Prostate gland (tissue), 2 donors: ENCODE data around the gene DCUN1D5. TPM values are rescaled to one million over a fixed set of nuclear protein-coding genes. Genes with fewer than 3 reads are reported as not detected.

Source experiments
- DNase-seq: peaks from one replicate; pipeline ENCODE4 v3.0.0-alpha.2; 2019; ENCODE audit warnings: low spot score
- H3K27ac ChIP-seq, 2 donors: fragments of 200-600 bp; sonication (generic); 2 replicates each; pipeline ENCODE4 v1.5.1; 2017 to 2019
- H3K27me3 ChIP-seq: fragments of 200-600 bp; sonication (generic); replicated peaks from 2 replicates; pipeline ENCODE4 v1.5.1; 2019; ENCODE audit not compliant: insufficient read depth
- H3K36me3 ChIP-seq, 2 donors: fragments of 200-600 bp; sonication (generic); 1 replicate in 1 of 2; 2 replicates in 1 of 2; pipeline versions ENCODE4 v1.5.1 to v1.8.1; 2017 to 2019
- H3K4me1 ChIP-seq: fragments of 200-600 bp; sonication (generic); replicated peaks from 2 replicates; pipeline ENCODE4 v1.5.1; 2019
- H3K4me3 ChIP-seq, 2 donors: fragments of 200-600 bp; sonication (generic); 2 replicates each; pipeline ENCODE4 v1.5.1; 2017 to 2019
- H3K9me3 ChIP-seq: fragments of 200-600 bp; sonication (generic); 2 replicates; pipeline ENCODE4 v1.5.1; 2017
- POLR2A ChIP-seq: fragments of 450-650 bp; IDR thresholded peaks from one replicate; pipeline ENCODE4 v1.6.1; 2016; ENCODE audit warnings: antibody characterized with exemption, mild to moderate bottlenecking
- POLR2AphosphoS5 ChIP-seq: sonication (generic); formaldehyde crosslinking; IDR thresholded peaks from one replicate; pipeline ENCODE4 v1.6.1; 2017; ENCODE audit warnings: antibody characterized with exemption
- WGBS: methylation state at CpG from one replicate; pipeline ENCODE4 v1.1.5; 2018; 5-methylcytosine and 5-hydroxymethylcytosine counted together
- intact Hi-C: fragments of 100-400 bp; cut with DNase I; formaldehyde crosslinking; loops from one replicate; pipeline ENCODE4 v1.14.2; 2022
- total RNA-seq, 2 donors: library from RNA; depleted of rRNA; stranded (reverse); fragments of >200 nt; gene quantifications; one replicate each; pipeline ENCODE4 v1.1.0, GENCODE V29; 2016
- TF ChIP-seq, protein P1 (sequence below), 4 experiments: fragments of 200-600 bp in 2 of 4; fragments of 450-650 bp in 2 of 4; sonication (generic) in 2 of 4; IDR thresholded peaks; 1 replicate in 3 of 4; 2 replicates in 1 of 4; pipeline ENCODE4 v1.5.1; 2016 to 2019; ENCODE audit warnings: antibody characterized with exemption in 4 of 4, mild to moderate bottlenecking in 2 of 4, moderate library complexity in 2 of 4

DCUN1D5 gene
- total RNA-seq, 2 donors from 2014 or later: 38.9 to 74.8 TPM

DNA sequence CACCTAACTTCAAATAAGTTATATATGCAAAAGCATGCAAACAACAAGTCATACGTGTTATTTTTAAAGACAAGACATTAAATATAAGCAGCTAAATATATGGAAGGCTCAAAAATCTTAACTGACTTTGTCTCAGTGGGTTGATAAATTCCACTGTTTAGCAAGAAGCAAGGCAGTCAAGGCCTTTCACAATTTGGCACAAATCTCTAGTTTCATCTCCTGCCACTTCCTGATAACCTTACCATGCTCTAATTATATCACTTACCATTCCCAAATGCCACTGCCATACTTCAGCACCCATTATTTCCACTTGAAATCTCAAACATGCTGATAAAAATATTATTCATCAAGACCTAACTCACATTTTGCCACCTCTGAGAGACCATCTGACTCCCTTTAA, 24.8 kb downstream of the DCUN1D5 start:
- no peaks in the 10 kb centered on the region for H3K9me3 ChIP-seq
- H3K36me3 ChIP-seq: no peaks in the 10 kb centered on the region
- H3K4me3 ChIP-seq: no peak overlapping the region
- H3K4me1 ChIP-seq: no peaks in the 10 kb centered on the region
- TF ChIP-seq, protein P1, sequence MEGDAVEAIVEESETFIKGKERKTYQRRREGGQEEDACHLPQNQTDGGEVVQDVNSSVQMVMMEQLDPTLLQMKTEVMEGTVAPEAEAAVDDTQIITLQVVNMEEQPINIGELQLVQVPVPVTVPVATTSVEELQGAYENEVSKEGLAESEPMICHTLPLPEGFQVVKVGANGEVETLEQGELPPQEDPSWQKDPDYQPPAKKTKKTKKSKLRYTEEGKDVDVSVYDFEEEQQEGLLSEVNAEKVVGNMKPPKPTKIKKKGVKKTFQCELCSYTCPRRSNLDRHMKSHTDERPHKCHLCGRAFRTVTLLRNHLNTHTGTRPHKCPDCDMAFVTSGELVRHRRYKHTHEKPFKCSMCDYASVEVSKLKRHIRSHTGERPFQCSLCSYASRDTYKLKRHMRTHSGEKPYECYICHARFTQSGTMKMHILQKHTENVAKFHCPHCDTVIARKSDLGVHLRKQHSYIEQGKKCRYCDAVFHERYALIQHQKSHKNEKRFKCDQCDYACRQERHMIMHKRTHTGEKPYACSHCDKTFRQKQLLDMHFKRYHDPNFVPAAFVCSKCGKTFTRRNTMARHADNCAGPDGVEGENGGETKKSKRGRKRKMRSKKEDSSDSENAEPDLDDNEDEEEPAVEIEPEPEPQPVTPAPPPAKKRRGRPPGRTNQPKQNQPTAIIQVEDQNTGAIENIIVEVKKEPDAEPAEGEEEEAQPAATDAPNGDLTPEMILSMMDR (IDR thresholded peaks at IDR 0.05): no peak
- TF ChIP-seq POLR2AphosphoS5 (no peak), POLR2A (no peak)
- H3K27ac ChIP-seq: no peak overlapping the region
- WGBS: 93% methylated on average over 1 of the region's 1 CpG
- H3K27me3 ChIP-seq: no peaks in the 10 kb centered on the region
- no peak for DNase-seq
- intact Hi-C loops: no loop called here

DNA sequence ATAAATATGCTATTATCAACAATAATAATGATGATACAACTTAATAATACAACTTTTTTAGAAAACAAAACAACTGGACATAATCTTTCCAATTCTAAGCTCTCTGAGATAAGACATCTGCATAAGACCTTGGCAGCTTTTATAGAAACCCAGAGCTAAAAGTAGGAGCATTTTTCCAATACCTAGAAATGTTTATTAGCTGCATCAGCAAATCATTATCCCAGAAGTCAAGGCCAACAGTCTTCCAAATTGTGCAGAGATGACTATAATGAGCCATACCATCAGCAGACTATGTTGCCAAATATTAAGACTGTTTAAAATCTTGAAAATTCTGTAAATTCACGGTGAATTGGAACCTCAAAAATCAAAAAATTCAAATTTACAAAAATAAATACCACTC, 30.3 kb downstream of the DCUN1D5 start:
- no peak overlapping the region for H3K4me3 ChIP-seq
- TF ChIP-seq, protein P1 (IDR thresholded peaks at IDR 0.05): no peak
- TF ChIP-seq POLR2A (no peak), POLR2AphosphoS5 (no peak)
- H3K9me3 ChIP-seq: no peaks in the 10 kb centered on the region
- DNase-seq: no peak
- H3K4me1 ChIP-seq: no peaks in the 10 kb centered on the region
- no peaks in the 10 kb centered on the region for H3K27me3 ChIP-seq
- WGBS: 95% methylated on average over 1 of the region's 1 CpG
- H3K36me3 ChIP-seq: no peaks in the 10 kb centered on the region
- no peak overlapping the region for H3K27ac ChIP-seq
- intact Hi-C loops: no loop called here

DNA sequence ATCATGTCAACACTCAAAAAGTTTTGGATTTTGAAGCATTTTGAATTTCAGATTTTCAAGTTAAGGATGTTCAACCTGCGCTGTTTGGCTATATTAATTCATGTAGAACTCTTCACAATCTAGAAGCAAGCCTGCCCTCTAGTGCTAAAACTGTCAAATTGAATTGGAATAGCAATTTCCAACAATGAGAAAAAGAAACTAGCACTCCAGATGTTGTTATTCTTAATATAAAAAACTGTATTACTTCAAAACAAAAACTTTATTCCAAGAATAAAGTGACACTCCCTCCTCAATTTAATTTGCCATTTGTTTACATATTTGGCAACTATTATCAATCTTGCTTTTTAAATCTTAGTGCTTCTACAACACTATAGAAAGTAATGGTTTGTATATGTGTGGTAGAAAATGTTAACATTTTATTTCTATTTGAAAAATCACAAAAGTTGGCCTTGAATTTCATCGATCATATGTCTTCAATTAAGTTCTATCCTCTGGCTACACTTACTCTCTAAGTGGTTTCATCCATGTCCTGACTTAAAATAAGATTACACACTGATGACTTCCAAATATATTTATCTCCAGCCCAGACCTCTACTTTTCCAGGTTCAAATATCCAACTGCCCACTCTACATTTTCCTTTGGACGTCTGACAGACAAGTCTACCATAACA, 36.6 kb downstream of the DCUN1D5 start:
- H3K4me3 ChIP-seq: no peak overlapping the region
- no peaks in the 10 kb centered on the region for H3K9me3 ChIP-seq
- TF ChIP-seq, protein P1 (IDR thresholded peaks at IDR 0.05): peak in 3 of 4 experiments; percentile 30 to 68 (median 55)
- TF ChIP-seq POLR2A: no peak
- H3K27me3 ChIP-seq: no peaks in the 10 kb centered on the region
- DNase-seq: no peak
- H3K27ac ChIP-seq: no peak overlapping the region
- no peaks in the 10 kb centered on the region for H3K36me3 ChIP-seq
- intact Hi-C loops: no loop called here
- H3K4me1 ChIP-seq: no peaks in the 10 kb centered on the region
- 48% methylated on average over 3 of the region's 3 CpGs for WGBS

DNA sequence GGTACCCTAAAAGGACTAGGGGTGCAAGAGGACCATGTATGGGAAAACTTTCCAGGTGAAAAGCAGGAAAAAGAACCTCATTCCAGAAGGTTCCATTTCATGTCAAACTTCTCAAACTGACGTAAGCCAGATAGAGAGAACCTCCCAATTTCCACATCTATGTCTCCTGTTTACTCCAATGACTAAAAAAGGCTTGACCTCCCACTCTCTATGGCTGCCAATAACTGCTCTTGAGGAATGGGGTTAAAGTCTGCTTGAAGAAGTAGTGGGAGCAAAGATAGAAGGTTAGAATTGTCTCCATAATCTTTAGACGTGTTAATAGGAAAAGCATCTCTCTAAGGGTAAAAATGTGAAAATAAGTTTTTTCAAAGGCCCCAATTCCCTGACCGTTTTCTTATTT, 38.0 kb downstream of the DCUN1D5 start:
- Histone ChIP-seq H3K27ac (no peak overlapping the region), H3K4me1 (no peaks in the 10 kb centered on the region), H3K9me3 (no peaks in the 10 kb centered on the region), H3K27me3 (no peaks in the 10 kb centered on the region), H3K4me3 (no peak overlapping the region), H3K36me3 (no peaks in the 10 kb centered on the region)
- DNase-seq: no peak
- TF ChIP-seq POLR2A (no peak), POLR2AphosphoS5 (no peak)
- TF ChIP-seq, protein P1 (IDR thresholded peaks at IDR 0.05): no peak
- intact Hi-C loops: no loop called here
- WGBS: 92% methylated on average over 3 of the region's 3 CpGs

DNA sequence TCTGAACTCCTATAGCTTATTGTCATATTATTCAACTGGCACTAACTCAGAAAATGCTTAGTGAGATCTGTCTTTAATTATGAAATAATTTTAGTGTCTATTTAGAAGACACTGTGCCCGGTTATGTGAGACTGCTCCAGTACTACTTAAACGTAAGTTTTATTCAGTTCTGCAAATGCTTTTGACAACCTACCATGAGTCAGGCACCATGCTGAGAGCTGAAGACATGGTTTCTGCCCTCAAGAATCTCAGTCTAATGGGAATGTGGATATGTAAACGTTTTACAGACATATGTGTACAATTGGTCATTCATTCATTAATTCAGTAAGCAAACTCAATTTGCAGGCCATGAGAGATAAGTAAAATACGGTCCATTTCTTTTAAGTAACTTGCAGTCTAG, 40.0 kb downstream of the DCUN1D5 start:
- no peak for DNase-seq
- Histone ChIP-seq H3K4me1 (no peaks in the 10 kb centered on the region), H3K27me3 (no peaks in the 10 kb centered on the region), H3K4me3 (no peak overlapping the region), H3K36me3 (no peaks in the 10 kb centered on the region), H3K9me3 (no peaks in the 10 kb centered on the region), H3K27ac (no peak overlapping the region)
- WGBS: 76% methylated on average over 4 of the region's 4 CpGs
- intact Hi-C loops: no loop called here
- TF ChIP-seq POLR2A (no peak), POLR2AphosphoS5 (no peak)
- TF ChIP-seq, protein P1 (IDR thresholded peaks at IDR 0.05): no peak
